Body of pancreas (tissue), 4 donors: Measurements from ENCODE around the gene SAMD5. TPM values are rescaled to one million over a fixed set of nuclear protein-coding genes. Genes with fewer than 3 reads are reported as not detected.

Experiments used
- ATAC-seq: fragments of 150-250 bp; one replicate; pipeline ENCODE4 v1.9.1; 2016
- DNase-seq, 4 donors: peaks; one replicate each; pipeline ENCODE4 v3.0.0-alpha.2; 2019
- H3K27ac ChIP-seq, 4 donors: fragments of 200-600 bp; sonication (generic); 1 replicate in 3 of 4; 2 replicates in 1 of 4; pipeline versions ENCODE4 v1.5.1 to v1.6.1; 2016 to 2019; ENCODE audit warnings: mild to moderate bottlenecking in 1 of 4, mixed read lengths in 1 of 4, moderate library complexity in 1 of 4
- H3K27me3 ChIP-seq, 2 donors: fragments of 200-600 bp; sonication (generic); one replicate each; pipeline ENCODE4 v1.6.0; 2016; ENCODE audit warnings: mild to moderate bottlenecking in 1 of 2
- H3K36me3 ChIP-seq, 2 donors: fragments of 200-600 bp; sonication (generic); replicated peaks in 1 of 2; 2 replicates each; pipeline ENCODE4 v1.5.1; 2016; ENCODE audit warnings: low read depth in 2 of 2; ENCODE audit not compliant: insufficient read depth in 1 of 2
- H3K4me1 ChIP-seq: fragments of 200-600 bp; sonication (generic); one replicate; pipeline ENCODE4 v1.6.0; 2016
- H3K4me3 ChIP-seq, 2 donors: fragments of 200-600 bp; sonication (generic); 1 replicate in 1 of 2; 2 replicates in 1 of 2; pipeline ENCODE4 v1.5.1; 2016 to 2019
- H3K9me3 ChIP-seq, 3 donors: fragments of 200-600 bp; sonication (generic); 1 replicate in 2 of 3; 2 replicates in 1 of 3; pipeline ENCODE4 v1.5.1; 2016
- CTCF ChIP-seq, 7 experiments: fragments of 450-650 bp in 4 of 7; fragments of 200-600 bp in 3 of 7; sonication (generic) in 3 of 7; IDR thresholded peaks; one replicate each; pipeline ENCODE4 v1.5.1; 2016 to 2019; ENCODE audit warnings: antibody characterized with exemption in 7 of 7
- POLR2A ChIP-seq, 3 donors: fragments of 450-650 bp; IDR thresholded peaks; one replicate each; pipeline ENCODE4 v1.6.1; 2016; ENCODE audit warnings: antibody characterized with exemption in 3 of 3, mild to moderate bottlenecking in 2 of 3
- WGBS, 2 donors: methylation state at CpG; one replicate each; pipeline ENCODE4 v1.1.5; 2017; 5-methylcytosine and 5-hydroxymethylcytosine counted together
- intact Hi-C: fragments of 100-400 bp; cut with DNase I; formaldehyde crosslinking; loops from one replicate; pipeline ENCODE4 v1.15.1; 2023
- total RNA-seq, 2 donors: library from RNA; depleted of rRNA; stranded (reverse); fragments of >200 nt; gene quantifications; one replicate each; pipeline ENCODE4 v1.1.0, GENCODE V29; 2016

The SAMD5 gene
- total RNA-seq, 2 donors from 2014 or later: 0.26 to 1.6 TPM

- Histone ChIP-seq H3K27me3 (no peaks in the 10 kb centered on the region), H3K4me3 (no peak overlapping the region), H3K9me3 (no peaks in the 10 kb centered on the region), H3K27ac (no peak overlapping the region), H3K36me3 (no peaks in the 10 kb centered on the region), H3K4me1 (no peaks in the 10 kb centered on the region)
- WGBS, 2 donors: 74 to 75% methylated on average over 2 of the region's 2 CpGs
- DNase-seq (no peak), ATAC-seq (no peak)
- intact Hi-C loops: no loop called here
- TF ChIP-seq CTCF (IDR thresholded peaks at IDR 0.05): no peak
- no peak for TF ChIP-seq POLR2A (IDR thresholded peaks at IDR 0.05)
Measured at GRCh38 chr6:147603392-147604081, 95.0 kb downstream of the SAMD5 start.

- ATAC-seq: no peak
- Histone ChIP-seq H3K4me1 (no peaks in the 10 kb centered on the region), H3K27ac (no peak overlapping the region), H3K9me3 (no peaks in the 10 kb centered on the region), H3K27me3 (no peaks in the 10 kb centered on the region), H3K36me3 (no peaks in the 10 kb centered on the region), H3K4me3 (no peak overlapping the region)
- no peak for DNase-seq
- WGBS, 2 donors: 60 to 73% methylated on average over 4 of the region's 4 CpGs
- intact Hi-C loops: no loop called here
- TF ChIP-seq CTCF (IDR thresholded peaks at IDR 0.05) (no peak), POLR2A (IDR thresholded peaks at IDR 0.05) (no peak)
Measured at GRCh38 chr6:147604373-147604772, 95.9 kb downstream of the SAMD5 start.

- Histone ChIP-seq H3K27me3 (no peaks in the 10 kb centered on the region), H3K27ac (no peak overlapping the region), H3K4me3 (no peak overlapping the region), H3K9me3 (no peaks in the 10 kb centered on the region), H3K4me1 (no peaks in the 10 kb centered on the region), H3K36me3 (no peaks in the 10 kb centered on the region)
- WGBS, 2 donors: 73 to 92% methylated on average over 5 of the region's 5 CpGs
- ATAC-seq (no peak), DNase-seq (no peak)
- no peak for TF ChIP-seq POLR2A (IDR thresholded peaks at IDR 0.05)
- TF ChIP-seq CTCF (IDR thresholded peaks at IDR 0.05): no peak
- intact Hi-C loops: no loop called here
Measured at GRCh38 chr6:147611992-147612391, 103.5 kb downstream of the SAMD5 start.

- WGBS, 2 donors: 67 to 75% methylated on average over 4 of the region's 4 CpGs
- H3K4me3 ChIP-seq: no peak overlapping the region
- no peaks in the 10 kb centered on the region for H3K27me3 ChIP-seq
- no peaks in the 10 kb centered on the region for H3K4me1 ChIP-seq
- H3K27ac ChIP-seq: no peak overlapping the region
- intact Hi-C loops: no loop called here
- ATAC-seq (no peak), DNase-seq (no peak)
- no peaks in the 10 kb centered on the region for H3K36me3 ChIP-seq
- H3K9me3 ChIP-seq: no peaks in the 10 kb centered on the region
- no peak for TF ChIP-seq CTCF (IDR thresholded peaks at IDR 0.05)
- no peak for TF ChIP-seq POLR2A (IDR thresholded peaks at IDR 0.05)
Measured at GRCh38 chr6:147614501-147614900, 106.0 kb downstream of the SAMD5 start.
